Neuronal stem cell (in vitro differentiated cells): ENCODE data around the gene DYRK3.

Experiments used
- DNase-seq: peaks from one replicate; pipeline ENCODE4 v3.0.0-alpha.2; 2013; ENCODE audit warnings: low spot score
- H2AFZ ChIP-seq: one replicate; pipeline ENCODE4 v1.6.1; 2013; ENCODE audit warnings: mild to moderate bottlenecking, low read length, inconsistent platforms
- H2AK5ac ChIP-seq: 2 replicates; pipeline ENCODE4 v1.6.1; 2013; ENCODE audit warnings: low read depth, mild to moderate bottlenecking, inconsistent platforms, low read length, moderate library complexity, mixed read lengths
- H2BK120ac ChIP-seq: 2 replicates; pipeline ENCODE4 v1.6.1; 2013; ENCODE audit warnings: low read depth, mild to moderate bottlenecking, inconsistent platforms, low read length, moderate library complexity, mixed read lengths
- H2BK12ac ChIP-seq: one replicate; pipeline ENCODE4 v1.6.1; 2013; ENCODE audit warnings: low read length, inconsistent platforms
- H2BK15ac ChIP-seq: 2 replicates; pipeline ENCODE4 v1.6.1; 2013; ENCODE audit warnings: mild to moderate bottlenecking, low read length, inconsistent platforms, mixed read lengths
- H2BK5ac ChIP-seq: one replicate; pipeline ENCODE4 v1.6.1; 2013; ENCODE audit warnings: inconsistent platforms, mild to moderate bottlenecking, low read length, moderate library complexity
- H3K14ac ChIP-seq: one replicate; pipeline ENCODE4 v1.6.1; 2013; ENCODE audit warnings: low read length, inconsistent platforms
- H3K18ac ChIP-seq: 2 replicates; pipeline ENCODE4 v1.6.1; 2013; ENCODE audit warnings: low read length, inconsistent platforms
- H3K23ac ChIP-seq: 2 replicates; pipeline ENCODE4 v1.6.1; 2013; ENCODE audit warnings: low read depth, mild to moderate bottlenecking, mixed read lengths, low read length, inconsistent platforms; ENCODE audit not compliant: poor library complexity
- H3K27ac ChIP-seq: replicated peaks from 3 replicates; pipeline ENCODE4 v1.5.1; 2013; ENCODE audit warnings: low read length, inconsistent platforms
- H3K27me3 ChIP-seq, 3 experiments: 2 replicates each; pipeline ENCODE4 v1.6.1; 2013; ENCODE audit warnings: low read length in 3 of 3, mild to moderate bottlenecking in 2 of 3, inconsistent platforms in 1 of 3, low read depth in 1 of 3, mixed read lengths in 1 of 3, moderate library complexity in 1 of 3; ENCODE audit not compliant: control insufficient read depth in 3 of 3, insufficient read depth in 3 of 3
- H3K36me3 ChIP-seq, 2 donors: replicated peaks in 1 of 2; 2 replicates each; pipeline ENCODE4 v1.6.1; 2013; ENCODE audit warnings: low read length in 2 of 2; ENCODE audit not compliant: control insufficient read depth in 2 of 2, insufficient read depth in 2 of 2
- H3K4ac ChIP-seq: 2 replicates; pipeline ENCODE4 v1.6.1; 2013; ENCODE audit warnings: inconsistent platforms, mild to moderate bottlenecking, low read length, moderate library complexity
- H3K4me1 ChIP-seq, 2 donors: 1 replicate in 1 of 2; 2 replicates in 1 of 2; pipeline ENCODE4 v1.6.1; 2013; ENCODE audit warnings: low read length in 2 of 2, low read depth in 1 of 2; ENCODE audit not compliant: control insufficient read depth in 2 of 2, insufficient read depth in 1 of 2
- H3K4me2 ChIP-seq: one replicate; pipeline ENCODE4 v1.6.1; 2013; ENCODE audit warnings: mild to moderate bottlenecking, low read length, inconsistent platforms; ENCODE audit not compliant: insufficient read depth, poor library complexity, severe bottlenecking
- H3K4me3 ChIP-seq, 2 donors: 2 replicates each; pipeline ENCODE4 v1.5.1; 2013; ENCODE audit warnings: low read length in 2 of 2, mild to moderate bottlenecking in 2 of 2, inconsistent platforms in 1 of 2, moderate library complexity in 1 of 2
- H3K79me1 ChIP-seq: one replicate; pipeline ENCODE4 v1.6.1; 2013; ENCODE audit warnings: low read depth, mild to moderate bottlenecking, inconsistent platforms, low read length, moderate library complexity
- H3K9ac ChIP-seq: one replicate; pipeline ENCODE4 v1.6.1; 2013; ENCODE audit warnings: mild to moderate bottlenecking, low read depth, low read length, inconsistent platforms; ENCODE audit not compliant: poor library complexity
- H3K9me3 ChIP-seq, 2 donors: replicated peaks in 1 of 2; 2 replicates each; pipeline versions ENCODE3 to v1.6.1; 2013; ENCODE audit warnings: low read length in 2 of 2, mild to moderate bottlenecking in 2 of 2, inconsistent platforms in 1 of 2, low read depth in 1 of 2, mixed read lengths in 1 of 2, moderate library complexity in 1 of 2; ENCODE audit not compliant: control insufficient read depth in 2 of 2, insufficient read depth in 1 of 2
- H4K8ac ChIP-seq: one replicate; pipeline ENCODE4 v1.6.1; 2013; ENCODE audit warnings: low read depth, mild to moderate bottlenecking, inconsistent platforms, low read length, moderate library complexity
- H4K91ac ChIP-seq: one replicate; pipeline ENCODE4 v1.6.1; 2013; ENCODE audit warnings: low read length, low read depth, mild to moderate bottlenecking, inconsistent platforms; ENCODE audit not compliant: poor library complexity
- WGBS, 2 donors: extraction: QIAGEN DNeasy Blood & Tissue Kit; methylation state at CpG; one replicate each; pipeline ENCODE4 v1.1.7; 2013; ENCODE audit warnings: missing lambda C conversion rate in 2 of 2, mixed read lengths in 1 of 2; ENCODE audit not compliant: insufficient read length in 2 of 2, insufficient replicate concordance in 1 of 2; ENCODE audit errors: extremely low coverage in 2 of 2; 5-methylcytosine and 5-hydroxymethylcytosine counted together

The DYRK3 gene

GRCh38 chr1:206656936-206657335, 21.6 kb downstream of the DYRK3 start:
- DNase-seq: no peak
- H2AK5ac ChIP-seq: no peak overlapping the region
- no peak overlapping the region for H3K9ac ChIP-seq
- WGBS, 2 donors: no CpG with 5 or more reads among the region's 3 CpGs
- H2BK12ac ChIP-seq: no peak overlapping the region
- H3K14ac ChIP-seq: no peak overlapping the region
- H3K18ac ChIP-seq: no peak overlapping the region
- no peak overlapping the region for H3K4me2 ChIP-seq
- H2AFZ ChIP-seq: no peak overlapping the region
- H3K9me3 ChIP-seq: no peaks in the 10 kb centered on the region
- no peak overlapping the region for H3K4me3 ChIP-seq
- no peak overlapping the region for H4K8ac ChIP-seq
- H2BK120ac ChIP-seq: no peak overlapping the region
- H3K79me1 ChIP-seq: no peaks in the 10 kb centered on the region
- H3K23ac ChIP-seq: no peak overlapping the region
- H2BK15ac ChIP-seq: no peak overlapping the region
- H4K91ac ChIP-seq: no peak overlapping the region
- H2BK5ac ChIP-seq: no peak overlapping the region
- H3K27ac ChIP-seq: no peak overlapping the region
- H3K27me3 ChIP-seq: peaks cover 0 to 24% (median 0%) of the 10 kb centered on the region in 3 experiments
- H3K36me3 ChIP-seq: no peaks in the 10 kb centered on the region
- H3K4ac ChIP-seq: no peak overlapping the region
- peaks cover 12 to 15% of the 10 kb centered on the region in 2 donors for H3K4me1 ChIP-seq

GRCh38 chr1:206657751-206658150, 22.4 kb downstream of the DYRK3 start:
- H2BK120ac ChIP-seq: no peak overlapping the region
- H3K27ac ChIP-seq: no peak overlapping the region
- H3K4me1 ChIP-seq: peaks cover 12 to 15% of the 10 kb centered on the region in 2 donors
- H2BK15ac ChIP-seq: no peak overlapping the region
- no peak overlapping the region for H4K8ac ChIP-seq
- H3K4me3 ChIP-seq: no peak overlapping the region
- H3K4me2 ChIP-seq: no peak overlapping the region
- H4K91ac ChIP-seq: no peak overlapping the region
- no peaks in the 10 kb centered on the region for H3K36me3 ChIP-seq
- no peaks in the 10 kb centered on the region for H3K79me1 ChIP-seq
- H3K9ac ChIP-seq: no peak overlapping the region
- no peak overlapping the region for H3K23ac ChIP-seq
- H3K27me3 ChIP-seq: peaks cover 0 to 32% (median 0%) of the 10 kb centered on the region in 3 experiments
- no CpG with 5 or more reads among the region's 6 CpGs for WGBS, 2 donors
- H2BK5ac ChIP-seq: no peak overlapping the region
- no peaks in the 10 kb centered on the region for H3K9me3 ChIP-seq
- H2BK12ac ChIP-seq: no peak overlapping the region
- DNase-seq: no peak
- no peak overlapping the region for H2AK5ac ChIP-seq
- no peak overlapping the region for H2AFZ ChIP-seq
- H3K18ac ChIP-seq: no peak overlapping the region
- H3K14ac ChIP-seq: no peak overlapping the region
- no peak overlapping the region for H3K4ac ChIP-seq

GRCh38 chr1:206658264-206658980, 23.1 kb downstream of the DYRK3 start:
- no peak overlapping the region for H3K9ac ChIP-seq
- H2BK120ac ChIP-seq: no peak overlapping the region
- H3K27me3 ChIP-seq: peaks cover 0 to 39% (median 0%) of the 10 kb centered on the region in 3 experiments
- H3K36me3 ChIP-seq: no peaks in the 10 kb centered on the region
- DNase-seq: no peak
- peak overlapping the region; percentile 37 for H2AFZ ChIP-seq
- H3K79me1 ChIP-seq: no peaks in the 10 kb centered on the region
- H4K8ac ChIP-seq: no peak overlapping the region
- no peak overlapping the region for H3K23ac ChIP-seq
- no peak overlapping the region for H2BK15ac ChIP-seq
- no peak overlapping the region for H3K4ac ChIP-seq
- H3K4me3 ChIP-seq: no peak overlapping the region
- no peak overlapping the region for H2BK5ac ChIP-seq
- peak overlapping the region; percentile 33 for H3K18ac ChIP-seq
- H3K14ac ChIP-seq: no peak overlapping the region
- H2BK12ac ChIP-seq: peak overlapping the region; percentile 48
- no peak overlapping the region for H4K91ac ChIP-seq
- no CpG with 5 or more reads among the region's 22 CpGs for WGBS, 2 donors
- no peaks in the 10 kb centered on the region for H3K9me3 ChIP-seq
- H3K4me2 ChIP-seq: peak overlapping the region; percentile 28
- H2AK5ac ChIP-seq: no peak overlapping the region
- H3K27ac ChIP-seq: no peak overlapping the region
- peaks cover 12 to 15% of the 10 kb centered on the region in 2 donors for H3K4me1 ChIP-seq

- Histone ChIP-seq H2AFZ (peak overlapping the region; percentile 18), H3K4me1 (peaks cover 16 to 18% of the 10 kb centered on the region in 2 donors), H2BK12ac (peak overlapping the region; percentile 48), H3K4me2 (no peak overlapping the region), H3K4ac (no peak overlapping the region), H2BK15ac (no peak overlapping the region), H4K91ac (no peak overlapping the region), H3K18ac (peak overlapping the region; percentile 21), H3K27me3 (peaks cover 0 to 44% (median 3%) of the 10 kb centered on the region in 3 experiments), H3K9me3 (no peaks in the 10 kb centered on the region), H3K36me3 (no peaks in the 10 kb centered on the region), H2BK120ac (no peak overlapping the region), H3K4me3 (no peak overlapping the region), H3K14ac (no peak overlapping the region), H3K27ac (no peak overlapping the region), H3K79me1 (no peaks in the 10 kb centered on the region), H2AK5ac (no peak overlapping the region), H4K8ac (no peak overlapping the region), H3K9ac (no peak overlapping the region), H3K23ac (no peak overlapping the region), H2BK5ac (no peak overlapping the region)
- no peak for DNase-seq
- WGBS, 2 donors: no CpG with 5 or more reads among the region's 7 CpGs
Observed at GRCh38 chr1:206658981-206659273, 23.6 kb downstream of the DYRK3 start.
